H1 (cell line): ENCODE measurements around the gene HCK. TPM values are rescaled to one million over a fixed set of nuclear protein-coding genes. Genes with fewer than 3 reads are reported as not detected.

Source experiments
- ATF2 ChIP-seq: IDR thresholded peaks from 2 replicates; pipeline ENCODE4 v1.6.1; 2012; ENCODE audit warnings: low read length, inconsistent platforms
- CBX5 ChIP-seq: fragments of 300-800, 300-1000 bp; sonication (generic); IDR thresholded peaks from 2 replicates; pipeline ENCODE4 v1.7.1; 2016; ENCODE audit warnings: antibody characterized with exemption, low read length, low read depth
- CBX8 ChIP-seq: fragments of 300-800, 300-1000 bp; sonication (generic); IDR thresholded peaks from 2 replicates; pipeline ENCODE4 v1.7.1; 2016; ENCODE audit warnings: low read depth, low read length, borderline replicate concordance
- CEBPB ChIP-seq: IDR thresholded peaks from 2 replicates; pipeline ENCODE4 v1.6.1; 2012; ENCODE audit warnings: low read depth, low read length
- CHD1 ChIP-seq: IDR thresholded peaks from 2 replicates; pipeline ENCODE4 v1.6.1; 2012; ENCODE audit warnings: low read depth, low read length, improper control_type of control experiment
- CTBP2 ChIP-seq: IDR thresholded peaks from 2 replicates; pipeline ENCODE4 v1.7.0; 2011; ENCODE audit warnings: borderline replicate concordance, mild to moderate bottlenecking, moderate library complexity, mixed read lengths, low read length; ENCODE audit not compliant: insufficient read depth, insufficient read length
- CTCF ChIP-seq, 3 experiments: IDR thresholded peaks; 1 replicate in 2 of 3; 2 replicates in 1 of 3; pipeline versions ENCODE4 v1.5.1 to v1.6.1; 2011; ENCODE audit warnings: low read length in 3 of 3, mild to moderate bottlenecking in 3 of 3, inconsistent platforms in 2 of 3, low read depth in 1 of 3, moderate library complexity in 1 of 3; ENCODE audit not compliant: insufficient read depth in 1 of 3; ENCODE audit errors: control extremely low read depth in 1 of 3
- EGR1 ChIP-seq: IDR thresholded peaks from 2 replicates; pipeline ENCODE4 v1.6.1; 2011; ENCODE audit warnings: low read depth, low read length, borderline replicate concordance
- EZH2 ChIP-seq: fragments of 200-600 bp; sonication (generic); IDR thresholded peaks from 2 replicates; pipeline ENCODE4 v1.7.1; 2012; ENCODE audit warnings: low read depth, mild to moderate bottlenecking, moderate library complexity, low read length, inconsistent platforms; ENCODE audit not compliant: severe bottlenecking
- GABPA ChIP-seq: IDR thresholded peaks from 2 replicates; pipeline ENCODE4 v1.6.1; 2011; ENCODE audit warnings: mild to moderate bottlenecking, low read length, moderate library complexity, borderline replicate concordance; ENCODE audit not compliant: insufficient read depth
- NANOG ChIP-seq: IDR thresholded peaks from 2 replicates; pipeline ENCODE4 v1.6.1; 2011; ENCODE audit warnings: low read length, low read depth, mild to moderate bottlenecking, inconsistent platforms; ENCODE audit not compliant: insufficient read depth, poor library complexity, severe bottlenecking
- RBBP5 ChIP-seq: IDR thresholded peaks from 2 replicates; pipeline ENCODE4 v1.7.1; 2012; ENCODE audit warnings: low read depth, mild to moderate bottlenecking, inconsistent platforms, low read length, moderate library complexity, borderline replicate concordance
- SAP30 ChIP-seq: fragments of 300-600 bp; sonication (generic); IDR thresholded peaks from 2 replicates; pipeline ENCODE4 v1.7.1; 2012; ENCODE audit warnings: low read length, moderate library complexity, mild to moderate bottlenecking, inconsistent platforms; ENCODE audit not compliant: insufficient read depth, insufficient replicate concordance
- SIN3A ChIP-seq, 2 experiments: IDR thresholded peaks in 1 of 2; conservative IDR thresholded peaks in 1 of 2; 2 replicates each; pipeline ENCODE4 v1.6.1; 2011 to 2012; ENCODE audit warnings: low read length in 2 of 2, improper control_type of control experiment in 1 of 2, low read depth in 1 of 2, mild to moderate bottlenecking in 1 of 2
- TBP ChIP-seq: IDR thresholded peaks from 2 replicates; pipeline ENCODE4 v1.6.1; 2011; ENCODE audit warnings: low read depth, low read length, improper control_type of control experiment
- TCF12 ChIP-seq: IDR thresholded peaks from 2 replicates; pipeline ENCODE4 v1.6.1; 2011; ENCODE audit warnings: low read depth, mild to moderate bottlenecking, low read length
- TEAD4 ChIP-seq: IDR thresholded peaks from 2 replicates; pipeline ENCODE4 v1.6.1; 2012; ENCODE audit warnings: low read depth, low read length, inconsistent platforms, mixed read lengths
- polyA plus RNA-seq, 7 experiments: library from polyadenylated mRNA; depleted of rRNA in 3 of 7; stranded (reverse) in 5 of 7; unstranded in 2 of 7; fragments of >200 nt in 5 of 7; fragments of 200-250 nt in 2 of 7; gene quantifications; 1 replicate in 5 of 7; 2 replicates in 1 of 7; 4 replicates in 1 of 7; pipeline versions ENCODE4 v1.2.1 to v1.2.3, GENCODE V29; 2011 to 2013; ENCODE audit warnings: missing spikeins in 2 of 7, mixed read lengths in 2 of 7
- total RNA-seq: library from RNA; stranded (reverse); fragmentation: NEBNext Ultra II Directional; extraction: Animal tissue kit (Norgen Biotek cat#: 25700); gene quantifications from 2 replicates; pipeline ENCODE4 v1.2.1, GENCODE V29; 2021

The HCK gene
- total and polyA plus RNA-seq, 2 of the 8 experiments (the other 6 are each of a cell fraction or from before 2014, with no cell fraction given) = 0.37 to 4.3 TPM

GRCh38 chr20:32109392-32110172 lies 57.5 kb downstream of the HCK start, which contains the start of gene TM9SF4 (continued):
- TF ChIP-seq ATF2 (peak; percentile 98), EGR1 (no peak), NANOG (peak; percentile 7), SIN3A (conservative IDR thresholded peaks at IDR 0.05 in 1 of 2, IDR thresholded peaks at IDR 0.05 in 1 of 2; ENCODE audit: low read depth in 1 of 2, low read length in 2 of 2) (0 out of 4 replicates have a peak, but pooled peaks have one; percentile 82 to 88), SAP30 (peak; percentile 93), CEBPB (no peak; the same call in 1 of the 2 replicates), TEAD4 (no peak), CTCF (IDR thresholded peaks at IDR 0.05; ENCODE audit: control extremely low read depth in 1 of 3, insufficient read depth in 1 of 3, low read depth in 1 of 3, low read length in 3 of 3) (peak in 1 of 3 experiments; percentile 10; a peak in 1 of 4 replicates), CBX5 (no peak), CTBP2 (no peak), TCF12 (0 out of 2 replicates have a peak, but pooled peaks have one; percentile 10), GABPA (peak; percentile 80; the same call in 1 of the 2 replicates), RBBP5 (peak; percentile 46; the same call in 1 of the 2 replicates), TBP (peak; percentile 93), EZH2 (no peak), CBX8 (no peak), CHD1 (0 out of 2 replicates have a peak, but pooled peaks have one; percentile 25)
